Adrenal gland (tissue), 5 donors: ENCODE measurements around the gene RELA.

Experiments
- POLR2A ChIP-seq, 2 donors: fragments of 450-650 bp; IDR thresholded peaks; one replicate each; pipeline ENCODE4 v1.6.1; 2017; ENCODE audit warnings: antibody characterized with exemption in 2 of 2, mild to moderate bottlenecking in 2 of 2, moderate library complexity in 1 of 2
- TF ChIP-seq, protein P1 (sequence below), 6 experiments: fragments of 450-650 bp in 4 of 6; fragments of 200-600 bp in 2 of 6; sonication (generic) in 1 of 6; IDR thresholded peaks; 1 replicate in 5 of 6; 2 replicates in 1 of 6; pipeline versions ENCODE4 v1.5.1 to v1.8.0; 2016 to 2021; ENCODE audit warnings: antibody characterized with exemption in 6 of 6, mild to moderate bottlenecking in 2 of 6, moderate library complexity in 1 of 6
- donor health status: DM: no; HTN: no; CAD: no.

DNA sequence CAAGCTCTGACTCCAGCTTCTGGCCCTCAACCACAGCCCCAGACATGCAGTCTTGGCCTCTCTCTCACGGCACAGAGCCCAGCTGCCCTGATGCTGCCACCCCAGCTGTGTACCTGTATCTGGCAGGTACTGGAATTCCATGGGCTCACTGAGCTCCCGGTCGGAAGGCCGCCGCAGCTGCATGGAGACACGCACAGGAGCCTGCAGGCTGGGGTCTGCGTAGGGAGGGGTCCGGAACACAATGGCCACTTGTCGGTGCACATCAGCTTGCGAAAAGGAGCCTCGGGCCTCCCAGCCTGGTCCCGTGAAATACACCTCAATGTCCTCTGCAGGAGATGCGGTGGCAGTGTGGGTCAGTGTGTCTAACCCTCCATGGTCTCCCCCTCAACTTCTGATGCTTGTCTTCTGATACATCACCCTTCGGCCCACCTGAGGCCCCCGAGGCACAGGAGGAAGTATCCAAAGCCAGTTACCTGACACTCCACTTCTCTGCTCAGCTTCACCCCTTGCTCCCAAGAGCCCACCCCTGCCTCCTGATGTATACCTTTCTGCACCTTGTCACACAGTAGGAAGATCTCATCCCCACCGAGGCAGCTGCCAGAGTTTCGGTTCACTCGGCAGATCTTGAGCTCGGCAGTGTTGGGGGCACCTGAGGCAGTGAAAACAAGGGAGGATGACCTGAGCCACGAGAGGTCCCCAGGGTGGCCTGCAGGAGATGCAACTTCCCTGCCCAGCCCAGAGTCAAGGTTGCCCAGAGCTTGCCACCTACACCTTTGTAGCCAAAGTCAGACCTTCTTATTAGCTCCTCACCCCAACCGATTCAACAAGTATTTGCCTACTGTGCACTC is 4.3 kb downstream of the RELA start:
- TF ChIP-seq, protein P1, sequence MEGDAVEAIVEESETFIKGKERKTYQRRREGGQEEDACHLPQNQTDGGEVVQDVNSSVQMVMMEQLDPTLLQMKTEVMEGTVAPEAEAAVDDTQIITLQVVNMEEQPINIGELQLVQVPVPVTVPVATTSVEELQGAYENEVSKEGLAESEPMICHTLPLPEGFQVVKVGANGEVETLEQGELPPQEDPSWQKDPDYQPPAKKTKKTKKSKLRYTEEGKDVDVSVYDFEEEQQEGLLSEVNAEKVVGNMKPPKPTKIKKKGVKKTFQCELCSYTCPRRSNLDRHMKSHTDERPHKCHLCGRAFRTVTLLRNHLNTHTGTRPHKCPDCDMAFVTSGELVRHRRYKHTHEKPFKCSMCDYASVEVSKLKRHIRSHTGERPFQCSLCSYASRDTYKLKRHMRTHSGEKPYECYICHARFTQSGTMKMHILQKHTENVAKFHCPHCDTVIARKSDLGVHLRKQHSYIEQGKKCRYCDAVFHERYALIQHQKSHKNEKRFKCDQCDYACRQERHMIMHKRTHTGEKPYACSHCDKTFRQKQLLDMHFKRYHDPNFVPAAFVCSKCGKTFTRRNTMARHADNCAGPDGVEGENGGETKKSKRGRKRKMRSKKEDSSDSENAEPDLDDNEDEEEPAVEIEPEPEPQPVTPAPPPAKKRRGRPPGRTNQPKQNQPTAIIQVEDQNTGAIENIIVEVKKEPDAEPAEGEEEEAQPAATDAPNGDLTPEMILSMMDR (IDR thresholded peaks at IDR 0.05) = no peak
- TF ChIP-seq POLR2A (IDR thresholded peaks at IDR 0.05) = no peak
